Activated naive CD4-positive, alpha-beta T cell treated with Interleukin-2 at 50 U/mL for 16 hours (primary cell): ENCODE results near the gene ESRRB.

Source experiments
- DNase-seq: peaks from one replicate; pipeline ENCODE4 v3.0.0-alpha.2; 2020

The ESRRB gene

DNA sequence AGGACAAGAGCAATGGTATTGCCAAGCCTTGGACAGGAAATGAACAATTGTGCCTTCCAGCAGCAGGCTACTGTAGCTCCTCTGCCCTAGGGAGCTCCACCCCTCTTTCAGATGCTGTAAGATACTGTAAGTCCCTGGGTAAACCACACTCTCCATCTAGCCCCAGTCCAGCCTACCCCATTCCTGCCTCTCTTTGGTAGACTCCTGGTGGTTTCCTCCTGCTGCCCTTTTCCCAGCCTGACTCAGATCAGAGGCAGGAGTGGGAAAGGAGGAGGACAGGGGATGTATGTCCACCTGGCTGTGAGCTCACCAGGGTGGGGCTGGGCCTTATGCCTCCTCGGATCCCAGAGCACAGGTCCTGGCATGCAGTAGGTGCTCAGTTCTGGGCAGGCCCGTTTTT is 174.6 kb downstream of the ESRRB start:
- DNase-seq = no peak

DNA sequence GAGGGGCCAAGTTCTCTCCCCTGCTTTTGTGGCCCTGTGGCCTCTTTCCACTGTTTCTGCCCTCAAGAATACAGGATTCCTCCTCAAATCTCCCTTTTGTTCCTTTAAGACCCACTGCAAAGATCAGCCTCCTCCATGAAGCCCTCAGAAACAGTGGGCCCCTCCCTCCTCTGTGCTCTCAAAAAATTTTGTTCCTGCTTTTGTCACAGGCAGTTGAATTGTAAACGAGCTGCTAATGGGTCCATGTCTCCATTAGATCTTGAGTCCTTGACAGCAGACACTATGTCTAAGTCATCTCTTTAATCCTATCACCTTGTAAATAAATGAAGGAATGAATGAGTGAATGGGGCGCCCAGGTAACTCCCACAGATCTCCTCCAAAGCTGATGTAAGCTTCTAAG is 175.2 kb downstream of the ESRRB start:
- DNase-seq = no peak
